Left lung (tissue), 10 donors: ENCODE data around the gene CEMIP2. TPM values are rescaled to one million over a fixed set of nuclear protein-coding genes. Genes with fewer than 3 reads are reported as not detected.
"Not testable (repeated sequence)": the region's sequence is repeated elsewhere in the genome, so short reads cannot be mapped to it uniquely, and the experiment has no call there.

Source experiments
- ATAC-seq: fragments of 200-7000 bp; cut with Tn5 transposase; one replicate; pipeline ENCODE4 v1.9.1; 2020; ENCODE audit warnings: moderate library complexity
- DNase-seq, 4 donors: peaks; one replicate each; pipeline ENCODE4 v3.0.0-alpha.2; 2013 to 2020
- H3K27ac ChIP-seq, 2 donors: fragments of 200-600 bp; sonication (generic) in 1 of 2; one replicate each; pipeline versions ENCODE4 v1.5.0 to v1.8.0; 2020 to 2021
- H3K27me3 ChIP-seq, 2 donors: fragments of 200-600 bp; sonication (generic) in 1 of 2; one replicate each; pipeline versions ENCODE4 v1.5.0 to v1.8.0; 2020 to 2021
- H3K36me3 ChIP-seq, 2 donors: fragments of 200-600 bp; sonication (generic) in 1 of 2; one replicate each; pipeline versions ENCODE4 v1.5.0 to v1.8.0; 2020 to 2021
- H3K4me1 ChIP-seq, 2 donors: fragments of 200-600 bp; one replicate each; pipeline ENCODE4 v1.8.0; 2021
- H3K4me3 ChIP-seq, 2 donors: fragments of 200-600 bp; sonication (generic) in 1 of 2; one replicate each; pipeline versions ENCODE4 v1.5.0 to v1.8.0; 2020 to 2021; ENCODE audit warnings: mild to moderate bottlenecking in 1 of 2
- H3K9me3 ChIP-seq, 2 donors: fragments of 200-600 bp; sonication (generic) in 1 of 2; one replicate each; pipeline versions ENCODE4 v1.5.0 to v1.8.0; 2020 to 2021
- CTCF ChIP-seq, 2 donors: fragments of 200-600 bp; sonication (generic) in 1 of 2; IDR thresholded peaks; one replicate each; pipeline versions ENCODE4 v1.5.0 to v1.8.0; 2021; ENCODE audit warnings: antibody characterized with exemption in 2 of 2
- intact Hi-C, 2 donors: fragments of 100-400 bp; cut with DNase I; formaldehyde crosslinking; loops; one replicate each; pipeline versions ENCODE4 v1.11.2 to v1.14.2; 2022
- polyA plus RNA-seq, 6 donors: library from polyadenylated mRNA; unstranded; fragments of 120-200 nt; gene quantifications; one replicate each; pipeline ENCODE4 v1.2.1, GENCODE V29; 2013; ENCODE audit not compliant: insufficient read length in 6 of 6
- total RNA-seq, 2 donors: library from RNA; stranded (reverse); fragmentation: NEBNext Ultra II Directional; extraction: Animal tissue kit (Norgen Biotek cat#: 25700); gene quantifications; one replicate each; pipeline ENCODE4 v1.2.1, GENCODE V29; 2021
- donor health status: DM: no; HTN: yes; CAD: no.
- donor health status: DM: no; HTN: no; CAD: no.

CEMIP2 gene
- total and polyA plus RNA-seq, 8 donors: 48.0 to 111 (median 54.4) TPM

GRCh38 chr9:71814226-71814625 lies 45.9 kb upstream of the CEMIP2 start:
- no peaks in the 10 kb centered on the region for H3K27me3 ChIP-seq
- no peaks in the 10 kb centered on the region for H3K4me1 ChIP-seq
- ATAC-seq (no peak), DNase-seq (no peak)
- H3K27ac ChIP-seq: no peak overlapping the region
- no peaks in the 10 kb centered on the region for H3K36me3 ChIP-seq
- no peak overlapping the region for H3K4me3 ChIP-seq
- intact Hi-C loops: loop anchor here in 1 of 2 donors (10.0 kb wide), 1 partner anchor 211 kb away; no protein-coding TSS in a partner anchor
- TF ChIP-seq CTCF (IDR thresholded peaks at IDR 0.05): no peak
- H3K9me3 ChIP-seq: no peaks in the 10 kb centered on the region

GRCh38 chr9:71812385-71812784 lies 44.1 kb upstream of the CEMIP2 start:
- H3K4me1 ChIP-seq: no peaks in the 10 kb centered on the region
- H3K9me3 ChIP-seq: no peaks in the 10 kb centered on the region
- TF ChIP-seq CTCF (IDR thresholded peaks at IDR 0.05): no peak
- intact Hi-C loops: loop anchor here in 1 of 2 donors (10.0 kb wide), 1 partner anchor 212 kb away; no protein-coding TSS in a partner anchor
- no peak for ATAC-seq
- no peak overlapping the region for H3K4me3 ChIP-seq
- DNase-seq: no peak
- H3K36me3 ChIP-seq: no peaks in the 10 kb centered on the region
- H3K27ac ChIP-seq: no peak overlapping the region
- no peaks in the 10 kb centered on the region for H3K27me3 ChIP-seq

- Histone ChIP-seq H3K9me3 (no peaks in the 10 kb centered on the region), H3K4me1 (no peaks in the 10 kb centered on the region), H3K27me3 (no peaks in the 10 kb centered on the region), H3K36me3 (no peaks in the 10 kb centered on the region), H3K4me3 (no peak overlapping the region), H3K27ac (no peak overlapping the region)
- intact Hi-C loops: no loop called here
- no peak for ATAC-seq
- no peak for TF ChIP-seq CTCF (IDR thresholded peaks at IDR 0.05)
- DNase-seq: no peak
Observed at GRCh38 chr9:71808068-71808467, 39.8 kb upstream of the CEMIP2 start.

GRCh38 chr9:71806901-71807307 lies 38.6 kb upstream of the CEMIP2 start:
- ATAC-seq (peak; percentile 100), DNase-seq (peak in 2 of 4 donors; percentile 59 to 60)
- H3K27ac ChIP-seq: no peak overlapping the region
- H3K9me3 ChIP-seq: no peaks in the 10 kb centered on the region
- intact Hi-C loops: no loop called here
- no peak overlapping the region for H3K4me3 ChIP-seq
- TF ChIP-seq CTCF (IDR thresholded peaks at IDR 0.05): peak; percentile 78 to 80
- no peaks in the 10 kb centered on the region for H3K27me3 ChIP-seq
- H3K36me3 ChIP-seq: no peaks in the 10 kb centered on the region
- H3K4me1 ChIP-seq: no peaks in the 10 kb centered on the region

- H3K4me3 ChIP-seq, DNase-seq, H3K36me3 ChIP-seq, ATAC-seq, H3K27me3 ChIP-seq, intact Hi-C loops, H3K9me3 ChIP-seq, H3K4me1 ChIP-seq, H3K27ac ChIP-seq: not testable (repeated sequence)
Observed at GRCh38 chr9:71805096-71805495, 36.8 kb upstream of the CEMIP2 start.

GRCh38 chr9:71801826-71802225 lies 33.5 kb upstream of the CEMIP2 start:
- Histone ChIP-seq H3K4me3 (no peak overlapping the region), H3K4me1 (no peaks in the 10 kb centered on the region), H3K36me3 (no peaks in the 10 kb centered on the region), H3K27me3 (no peaks in the 10 kb centered on the region), H3K27ac (no peak overlapping the region), H3K9me3 (no peaks in the 10 kb centered on the region)
- no peak for TF ChIP-seq CTCF (IDR thresholded peaks at IDR 0.05)
- intact Hi-C loops: no loop called here
- ATAC-seq (no peak), DNase-seq (no peak)
